ENCODE data around the gene NPSR1.
"Not testable (repeated sequence)": the region's sequence is repeated elsewhere in the genome, so short reads cannot be mapped to it uniquely, and the experiment has no call there.

NPSR1 gene

DNA sequence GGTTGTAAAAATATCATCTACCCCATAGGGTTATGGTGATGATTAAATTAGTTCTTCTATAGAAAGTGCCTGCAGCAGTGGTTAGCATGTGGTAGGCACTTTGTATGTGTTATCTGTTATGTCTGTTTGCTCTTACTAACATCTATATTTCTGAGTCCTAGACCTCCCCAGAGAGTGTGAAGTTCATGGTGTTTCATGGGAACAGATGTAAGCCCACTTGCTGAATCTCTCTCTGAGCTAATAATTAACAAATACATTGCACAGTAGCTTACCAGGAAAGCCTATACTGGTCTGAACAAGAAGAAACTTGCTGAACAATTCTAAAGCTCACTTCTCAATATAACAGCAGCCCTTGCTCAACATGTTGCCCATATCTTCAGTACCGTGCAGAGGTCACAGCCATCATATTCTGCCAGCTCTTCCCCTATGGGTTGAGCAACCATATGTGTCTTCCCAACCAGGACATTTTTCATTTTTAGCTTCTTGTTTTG lies 100.1 kb downstream of the NPSR1 start:
- DNase-seq (ENCODE audit: low read depth), result no peak

DNA sequence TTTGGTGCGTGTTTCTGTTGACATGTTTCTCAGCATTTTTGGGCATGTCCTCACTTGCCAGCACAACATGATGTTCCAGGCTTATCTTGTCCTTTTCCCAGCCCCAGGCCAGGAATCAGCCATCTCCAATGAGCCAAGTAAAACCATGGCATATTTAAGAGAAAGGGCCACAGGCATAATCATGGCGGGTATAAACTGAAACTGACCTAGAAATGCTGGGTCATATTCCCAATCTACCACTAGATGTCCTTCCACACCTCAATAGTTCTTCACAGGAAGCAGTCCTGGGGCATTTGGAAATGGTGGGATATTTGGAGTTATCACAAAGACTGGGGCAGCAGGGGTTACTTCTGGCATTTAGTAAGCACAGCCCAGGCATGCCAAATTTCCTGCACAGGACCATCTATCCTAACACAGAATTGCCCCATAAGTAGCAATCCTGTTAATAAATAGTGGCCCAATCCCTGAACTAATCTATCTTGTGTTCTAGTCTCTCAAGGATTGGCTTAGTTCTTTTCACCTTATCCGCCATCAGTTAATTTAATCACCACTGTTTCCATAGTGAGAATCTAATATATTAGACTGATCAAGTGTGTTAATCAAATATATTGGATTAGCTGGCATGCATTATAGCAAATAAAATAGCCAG lies 101.6 kb downstream of the NPSR1 start:
- no peak for DNase-seq (ENCODE audit: low read depth)

DNA sequence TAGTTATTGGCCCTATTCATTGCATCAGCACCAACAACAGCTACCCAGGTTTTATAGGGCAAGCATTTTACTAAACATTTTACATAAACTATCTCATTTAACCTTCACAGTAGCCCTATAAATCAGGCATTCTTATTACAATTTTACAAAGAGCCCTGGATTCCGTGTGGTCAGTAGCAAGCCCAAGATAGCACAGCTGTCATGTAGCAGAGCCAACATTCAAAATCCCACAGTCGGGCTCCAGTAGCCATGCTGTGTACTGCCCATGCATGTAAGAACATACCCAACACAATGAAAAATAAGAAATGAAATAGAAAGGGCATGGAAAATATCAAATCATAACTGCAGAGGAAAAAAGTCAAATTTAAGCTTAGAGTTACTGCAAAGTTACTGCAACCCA lies 102.3 kb downstream of the NPSR1 start:
- no peak for DNase-seq (ENCODE audit: low read depth)

DNA sequence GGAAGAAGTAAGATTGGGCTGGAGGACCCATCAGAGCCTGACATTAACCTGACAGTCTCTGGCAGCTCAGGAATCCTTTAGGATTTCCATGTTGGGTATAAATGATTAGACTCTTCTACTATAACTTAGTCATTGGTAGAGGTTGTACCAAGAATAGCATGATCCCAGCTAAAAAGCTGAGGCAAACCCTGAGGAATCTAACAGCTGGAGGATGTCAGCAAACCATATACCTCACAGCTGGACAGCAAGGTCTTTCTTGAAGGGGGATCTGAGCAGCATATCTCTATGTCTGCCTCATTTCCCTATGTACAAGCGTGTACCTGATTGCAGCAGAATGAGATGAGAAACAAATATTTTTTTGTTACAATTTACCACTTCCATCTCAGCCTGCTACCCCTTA lies 103.2 kb downstream of the NPSR1 start:
- no peak for DNase-seq (ENCODE audit: low read depth)

DNA sequence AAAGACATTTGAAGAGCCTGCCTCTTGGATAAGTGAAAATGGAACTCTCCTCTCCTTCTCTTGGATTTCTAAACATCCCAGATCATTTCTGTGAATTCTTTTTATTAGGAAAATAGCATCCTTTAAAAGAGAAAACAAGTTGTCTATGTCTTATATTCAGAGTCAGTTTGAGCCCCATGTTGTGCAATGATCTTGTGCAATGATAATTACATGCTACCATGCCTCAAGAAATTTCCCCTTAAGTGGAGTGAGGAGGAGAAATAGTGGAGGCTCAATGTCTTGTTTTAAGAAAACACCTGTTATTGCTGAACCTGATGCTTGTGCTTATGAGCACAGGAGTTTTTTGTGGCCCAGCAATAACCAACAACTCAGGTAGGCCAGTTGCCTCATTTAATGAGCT lies 103.6 kb downstream of the NPSR1 start:
- DNase-seq (ENCODE audit: low read depth), result no peak

DNA sequence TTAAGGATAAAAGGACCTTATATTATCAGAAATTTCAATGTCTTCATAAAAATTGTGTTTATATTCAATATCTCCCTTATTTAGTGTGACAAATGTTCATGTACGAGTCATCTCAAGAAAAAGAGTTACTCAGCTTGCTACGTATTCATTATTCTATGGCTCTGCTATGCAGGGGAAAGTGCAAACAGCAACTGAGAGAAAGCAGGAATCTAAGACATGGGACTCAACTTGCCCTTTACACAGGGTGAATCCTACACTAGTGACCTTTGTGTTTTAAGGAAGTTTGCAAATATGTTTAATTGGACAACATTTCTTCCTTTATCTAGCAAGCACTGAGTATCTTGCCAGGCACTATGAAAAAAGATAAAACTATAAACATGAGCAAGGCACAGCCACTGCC lies 104.7 kb downstream of the NPSR1 start:
- no peak for DNase-seq (ENCODE audit: low read depth)

DNA sequence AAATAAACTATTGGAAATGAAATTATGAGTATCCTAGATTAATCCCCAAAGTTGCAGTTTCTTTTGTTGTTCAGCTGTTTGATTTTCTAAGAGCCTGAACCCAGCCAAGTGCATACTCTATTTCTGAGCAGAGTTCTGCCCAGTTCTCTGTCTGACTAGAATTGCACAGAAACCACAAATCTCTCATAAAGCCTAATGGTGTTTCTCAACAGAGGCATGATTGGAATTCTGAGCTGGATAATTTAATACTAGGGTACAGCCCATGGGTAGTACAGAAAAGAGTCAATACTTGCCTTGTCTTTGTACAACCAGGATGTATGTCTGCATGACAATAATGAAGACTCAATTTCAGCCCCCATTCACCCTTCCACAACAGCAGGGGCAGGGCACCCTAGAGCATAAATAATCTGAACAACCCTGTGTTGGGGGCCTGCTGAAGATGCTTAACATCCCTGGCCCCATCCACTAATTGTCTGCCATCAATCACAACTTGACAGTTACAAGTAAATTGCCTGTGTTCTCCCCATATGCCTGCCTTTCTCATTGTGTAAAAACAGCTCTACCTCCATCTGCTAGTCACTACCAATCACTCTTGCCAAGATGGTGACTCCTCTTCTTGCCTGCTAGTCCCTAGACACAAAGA lies 114.4 kb downstream of the NPSR1 start:
- DNase-seq (ENCODE audit: low read depth), result no peak

DNA sequence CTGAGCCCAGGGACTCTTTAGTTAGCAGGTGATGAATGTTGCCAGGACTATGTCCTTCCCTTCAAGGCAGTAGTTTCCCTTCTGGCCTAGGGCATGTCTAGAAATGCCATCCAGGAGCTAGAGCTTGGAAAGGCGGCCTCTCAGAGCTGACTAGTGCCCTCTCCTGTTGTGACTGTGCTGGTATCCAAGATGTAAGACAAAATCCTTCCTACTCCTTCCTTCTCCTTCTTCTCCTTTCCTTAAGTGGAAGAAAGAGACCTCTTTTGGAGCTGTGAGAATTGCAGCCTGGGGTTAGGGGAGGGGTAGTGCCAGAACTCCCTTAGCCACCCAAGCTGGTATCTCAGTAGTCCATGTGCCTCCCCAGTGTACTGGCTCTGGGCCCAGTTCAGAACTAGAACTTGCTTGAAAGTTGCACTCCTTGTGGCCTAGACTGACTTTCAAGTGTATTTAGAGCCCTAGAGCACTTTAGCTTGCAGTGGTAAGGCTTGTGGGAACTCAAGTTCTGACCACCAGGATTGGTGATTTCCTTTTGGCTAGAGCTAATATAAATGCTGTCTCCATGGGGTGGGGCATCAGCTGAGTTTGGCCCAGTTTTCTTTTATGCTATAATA lies 118.8 kb downstream of the NPSR1 start:
- no peak for DNase-seq (ENCODE audit: low read depth)

DNA sequence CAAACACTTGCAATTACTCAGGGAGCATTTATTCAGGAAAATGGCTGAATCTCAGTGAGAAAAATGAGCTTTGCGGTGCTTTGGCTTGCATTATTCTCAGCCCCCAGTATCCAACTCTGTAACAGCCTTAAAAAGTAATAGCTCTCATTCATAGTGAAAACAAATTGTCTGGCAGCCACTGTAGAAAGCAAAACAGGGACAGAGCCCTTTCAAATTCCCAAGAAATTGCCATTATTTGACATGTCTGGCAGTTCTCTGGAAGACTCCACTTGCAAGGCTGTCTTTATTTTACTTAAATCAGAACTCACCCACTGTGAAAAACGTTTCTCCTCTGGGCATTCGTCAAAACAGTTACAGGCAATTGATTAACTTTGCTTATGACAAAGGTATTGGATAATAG lies 122.5 kb downstream of the NPSR1 start:
- DNase-seq (ENCODE audit: low read depth), result no peak

DNA sequence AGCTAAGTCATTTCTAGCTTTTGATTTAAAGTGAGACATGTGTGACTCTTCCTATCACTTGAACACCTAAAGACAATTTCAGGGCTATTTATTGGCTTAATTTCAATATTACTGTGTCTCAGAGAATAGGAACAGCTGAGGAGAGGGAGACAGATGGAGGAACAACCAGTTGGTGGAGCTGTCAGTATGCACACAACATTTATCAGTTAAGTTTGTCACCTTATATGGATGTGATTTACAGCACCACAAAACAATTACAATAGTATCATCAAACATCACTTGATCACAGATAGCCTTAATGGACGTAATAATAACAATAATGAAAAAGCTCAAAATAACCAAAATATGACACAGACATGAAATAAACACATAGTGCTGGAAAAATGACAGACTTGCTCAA lies 129.6 kb downstream of the NPSR1 start:
- no peak for DNase-seq (ENCODE audit: low read depth)

DNA sequence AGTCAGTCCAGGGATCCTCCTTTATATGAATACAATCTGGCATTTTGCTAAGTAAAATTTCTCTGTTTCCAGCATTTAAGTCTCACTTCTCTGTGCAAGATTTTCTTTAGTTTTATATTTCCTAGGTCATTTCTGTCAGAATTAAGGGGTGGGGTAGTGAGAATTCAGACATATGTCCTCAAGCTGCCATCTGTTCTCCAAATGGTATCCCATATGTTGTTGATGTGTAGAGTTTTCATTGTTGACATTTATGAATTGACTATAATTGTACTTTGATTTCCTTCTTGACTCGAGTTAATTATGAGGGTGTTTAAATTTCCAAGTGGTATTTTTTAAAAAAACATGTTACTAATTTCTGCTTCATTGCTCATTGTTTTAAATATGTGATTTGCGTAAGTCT lies 148.8 kb downstream of the NPSR1 start:
- DNase-seq (ENCODE audit: low read depth), result no peak

DNA sequence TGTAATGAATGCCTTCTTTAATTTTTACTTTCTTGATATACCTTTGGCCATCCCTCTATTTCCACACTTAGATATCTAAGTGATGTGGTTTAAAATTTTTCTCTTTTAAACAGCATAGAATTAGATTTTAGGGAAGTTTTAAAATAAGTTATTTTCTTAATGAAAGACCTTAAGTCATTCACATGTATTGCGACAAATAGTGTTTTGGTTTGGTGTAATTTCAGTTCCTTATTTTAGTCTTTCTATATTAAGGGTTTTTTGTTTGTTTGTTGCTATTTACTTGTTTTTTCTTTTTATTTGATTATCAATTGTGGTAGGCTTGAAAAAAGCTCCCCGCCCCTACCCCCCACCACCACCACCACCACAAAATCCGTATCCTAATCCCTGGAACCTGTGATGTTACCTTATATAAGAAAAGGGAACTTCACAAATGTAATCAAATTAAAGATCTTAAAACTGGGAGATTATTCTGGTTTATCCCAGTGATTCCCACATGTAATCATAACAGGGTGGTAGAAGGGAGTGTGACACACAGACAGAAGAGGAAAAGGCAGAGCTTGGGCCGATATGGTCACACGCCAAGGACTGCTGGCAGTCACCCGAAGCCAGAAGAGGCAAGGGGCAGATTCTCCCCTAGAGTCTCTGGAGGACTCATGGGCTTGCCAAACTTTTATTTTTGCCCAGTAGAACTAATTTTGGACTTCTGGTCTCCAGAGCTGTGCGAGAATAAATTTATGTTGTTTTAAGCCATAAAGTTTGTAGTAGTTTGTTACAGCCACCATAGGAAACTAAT lies 149.7 kb downstream of the NPSR1 start:
- DNase-seq (ENCODE audit: low read depth), result no peak

DNA sequence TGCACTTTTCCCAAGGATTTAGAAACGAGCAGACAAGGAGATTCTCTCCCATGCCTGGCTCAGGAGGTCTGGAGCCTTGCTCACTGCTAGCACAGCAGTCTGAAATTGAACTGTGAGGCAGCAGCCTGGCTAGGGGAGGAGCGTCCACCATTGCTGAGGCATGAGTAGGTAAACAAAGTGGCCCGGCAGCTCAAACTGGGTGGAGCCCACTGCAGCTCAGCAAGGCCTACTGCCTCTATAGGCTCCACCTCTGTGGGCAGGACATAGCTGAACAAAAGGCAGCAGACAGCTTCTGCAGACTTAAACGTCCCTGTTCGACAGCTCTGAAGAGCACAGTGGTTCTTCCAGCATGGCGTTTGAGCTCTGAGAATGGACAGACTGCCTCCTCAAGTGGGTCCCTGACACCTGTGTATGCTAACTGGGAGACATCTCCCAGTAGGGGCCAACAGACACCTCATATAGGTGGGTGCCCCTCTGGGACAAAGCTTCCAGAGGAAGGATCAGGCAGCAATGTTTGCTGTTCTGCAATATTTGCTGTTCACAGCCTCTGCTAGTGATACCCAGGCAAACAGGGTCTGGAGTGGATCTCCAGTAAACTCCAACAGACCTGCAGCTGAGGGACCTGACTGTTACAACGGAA lies 156.3 kb downstream of the NPSR1 start:
- DNase-seq (ENCODE audit: low read depth), result not testable (repeated sequence)

DNA sequence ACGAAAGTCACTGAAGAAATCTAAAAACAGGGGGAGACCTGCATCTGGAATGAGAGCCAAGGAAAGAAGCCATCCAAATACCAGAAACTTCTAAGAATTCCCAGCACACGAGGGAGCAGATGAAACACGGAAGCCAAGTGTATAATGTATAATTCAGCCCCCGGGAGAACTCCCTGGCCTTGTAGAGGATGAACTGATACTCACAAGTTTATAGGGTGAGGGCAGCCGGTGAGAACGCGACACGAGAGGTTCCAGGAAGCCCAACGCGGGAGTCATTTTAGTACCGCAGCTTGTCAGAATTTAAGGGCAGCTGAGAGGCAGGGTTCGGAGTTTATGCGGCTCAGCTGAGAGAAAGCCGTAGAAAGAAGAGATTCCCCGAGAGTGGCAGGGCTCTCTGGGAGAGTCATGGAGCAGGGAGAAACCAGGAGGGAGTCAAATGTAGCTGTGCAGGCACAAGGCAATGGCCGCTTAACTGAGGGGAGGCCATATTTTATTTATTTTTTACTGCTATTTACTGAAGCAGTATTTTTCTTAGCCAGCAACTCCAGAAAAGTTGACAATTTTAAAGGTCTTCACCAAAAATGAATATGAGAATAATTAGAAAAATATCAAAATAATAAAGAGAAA lies 164.0 kb downstream of the NPSR1 start:
- no peak for DNase-seq (ENCODE audit: low read depth)

DNA sequence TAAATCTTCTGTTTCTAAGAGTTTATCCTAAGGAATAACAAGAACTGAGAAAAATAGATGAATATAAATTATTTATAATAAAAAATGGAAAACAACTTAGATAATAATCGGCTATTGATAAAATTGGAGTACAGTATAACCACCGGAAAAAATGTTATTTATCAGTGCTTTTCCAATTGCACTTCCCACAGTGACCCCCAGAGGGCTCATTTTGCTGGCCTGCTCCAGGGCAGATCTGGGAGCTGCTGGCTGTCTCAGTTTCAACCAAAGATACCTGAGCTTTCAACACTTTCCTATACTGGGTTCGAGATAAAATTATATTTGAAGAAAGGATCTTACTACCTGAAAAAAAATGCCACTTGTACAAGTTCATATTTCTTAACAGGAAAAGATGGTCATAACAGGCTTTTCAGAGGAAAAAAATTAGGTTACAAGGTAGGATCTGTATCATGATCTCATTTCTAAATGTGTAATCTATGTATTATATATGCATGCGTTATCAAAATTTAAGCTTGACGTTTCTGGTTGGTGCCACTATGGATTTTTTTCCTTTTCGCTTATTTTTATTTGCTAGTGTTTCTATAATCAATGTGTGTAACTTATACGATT lies 165.7 kb downstream of the NPSR1 start:
- no peak for DNase-seq (ENCODE audit: low read depth)

DNA sequence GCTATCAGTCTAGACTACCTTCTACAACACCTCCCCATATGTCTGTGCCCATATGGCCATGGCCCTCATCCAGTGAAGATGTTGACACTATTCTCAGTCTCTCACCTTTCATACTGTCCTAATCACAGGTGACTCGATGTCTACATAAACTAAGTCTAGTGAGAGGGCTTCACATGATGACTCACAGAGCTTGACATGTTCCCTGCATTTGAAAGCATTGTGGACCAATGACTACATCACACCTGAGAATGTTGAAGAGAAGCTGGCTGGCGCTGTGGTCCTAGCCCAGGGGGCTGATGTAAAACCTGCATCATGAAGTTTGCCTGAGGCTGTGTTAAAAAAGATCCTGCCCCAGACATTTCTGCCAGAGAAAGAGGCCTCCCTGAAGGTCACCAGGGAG lies 167.2 kb downstream of the NPSR1 start:
- DNase-seq (ENCODE audit: low read depth), result no peak

DNA sequence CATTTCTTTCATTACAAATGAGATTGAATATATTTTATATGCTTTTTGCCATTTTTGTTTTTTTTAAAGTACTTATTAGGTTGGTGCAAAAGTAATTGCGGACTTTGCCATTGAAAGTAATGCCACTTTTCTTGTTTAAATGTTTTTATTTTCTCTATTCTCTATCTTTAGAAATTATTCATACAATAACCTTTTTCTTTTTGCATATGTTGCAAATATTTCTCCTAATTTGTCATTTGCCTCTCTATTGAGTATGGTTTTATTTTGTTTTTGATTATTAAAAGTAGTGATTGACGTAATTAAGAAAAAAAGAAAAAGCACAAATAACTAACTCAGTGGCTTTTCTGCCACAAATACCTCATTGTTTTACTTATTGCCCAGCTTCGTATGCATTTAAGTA lies 172.4 kb downstream of the NPSR1 start:
- DNase-seq (ENCODE audit: low read depth), result no peak

DNA sequence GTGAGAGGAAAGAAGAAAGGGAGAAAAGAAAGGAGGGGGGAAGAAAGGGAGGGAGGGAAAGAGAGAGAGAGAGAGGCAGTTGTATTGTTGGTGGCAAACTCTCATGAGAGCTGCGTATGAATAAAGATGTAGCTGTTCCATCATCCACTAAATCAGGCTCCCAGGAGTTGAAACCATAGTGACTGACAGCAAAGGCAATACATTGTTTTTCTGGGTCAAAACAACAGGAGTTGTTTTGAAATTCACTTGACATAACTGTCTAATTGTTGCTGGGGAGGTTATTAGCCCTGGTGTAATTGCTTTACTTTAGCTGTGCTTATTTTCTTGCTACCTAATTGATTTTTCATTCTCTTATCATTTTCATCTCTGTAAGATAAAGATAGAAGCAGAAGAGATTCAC lies 173.4 kb downstream of the NPSR1 start:
- no peak for DNase-seq (ENCODE audit: low read depth)

DNA sequence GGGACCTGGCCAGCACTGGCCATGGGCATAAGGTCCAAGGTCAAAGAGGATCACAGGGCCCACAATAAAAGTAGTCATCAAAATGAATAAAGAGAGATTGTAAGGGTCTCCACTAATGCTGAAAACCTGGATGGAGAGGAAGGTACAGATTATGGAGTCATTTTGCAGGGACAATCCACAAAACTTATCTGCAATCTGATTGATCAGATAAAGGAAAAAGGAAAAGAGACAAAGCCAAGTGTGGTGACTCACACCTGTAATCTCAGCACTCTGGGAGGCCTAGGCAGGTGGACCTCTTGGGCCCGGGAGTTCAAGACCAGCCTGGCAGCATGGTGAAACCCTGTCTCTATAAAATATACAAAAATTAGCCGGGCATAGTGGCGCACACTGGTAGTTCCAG lies 174.0 kb downstream of the NPSR1 start:
- no peak for DNase-seq (ENCODE audit: low read depth)

DNA sequence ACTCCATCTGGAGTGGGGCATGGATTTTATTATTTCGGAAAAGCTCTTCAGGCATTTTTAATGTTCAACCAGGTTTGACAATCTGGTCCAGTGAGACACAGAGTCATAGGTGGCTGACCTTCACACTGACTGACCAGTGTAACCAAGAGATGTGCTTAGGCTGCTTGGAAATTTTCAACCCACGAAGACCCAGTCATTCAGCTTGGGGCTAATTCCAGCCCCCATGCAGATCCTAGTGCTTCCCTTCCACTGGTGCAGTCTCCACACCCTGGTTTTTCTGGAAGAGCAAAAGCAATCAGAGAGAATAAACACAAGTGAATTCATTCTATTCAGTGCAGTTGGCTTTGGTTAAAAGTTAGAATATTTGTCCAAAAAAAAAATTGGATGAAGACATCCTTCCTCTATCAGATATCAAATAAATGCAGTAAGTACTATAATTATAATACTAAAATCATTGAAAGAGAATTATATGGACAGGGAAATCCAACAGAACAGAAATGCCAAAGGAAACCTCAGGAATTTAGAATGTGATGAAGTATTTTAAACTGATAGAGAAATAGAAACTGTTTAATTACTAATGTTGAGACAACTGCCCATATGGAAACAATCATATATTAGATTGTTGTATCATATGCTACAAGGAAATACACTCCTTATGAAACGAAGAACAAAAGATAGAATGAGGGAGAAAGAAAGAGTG lies 178.0 kb downstream of the NPSR1 start:
- DNase-seq (ENCODE audit: low read depth), result no peak

DNA sequence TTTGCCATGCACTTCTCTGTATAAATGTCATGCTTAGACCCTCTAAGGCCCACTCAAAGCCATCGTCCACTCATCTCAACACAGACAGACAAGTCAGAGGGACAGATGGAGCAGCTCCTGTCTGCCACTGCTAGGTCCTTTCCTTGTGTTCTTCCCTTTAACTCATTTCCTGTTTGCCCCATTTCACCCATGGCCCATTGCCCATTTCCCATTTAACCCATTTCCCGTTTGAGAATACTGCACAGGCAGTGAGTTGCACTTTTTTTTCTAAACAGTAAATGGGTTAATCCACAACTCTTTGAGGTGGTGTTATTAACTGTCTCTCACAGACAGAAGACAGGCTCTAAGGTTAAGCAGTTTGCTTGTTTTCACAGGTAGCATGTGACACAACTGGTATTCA lies 179.3 kb downstream of the NPSR1 start:
- no peak for DNase-seq (ENCODE audit: low read depth)
